B cell (primary cell): Measurements from ENCODE around the gene CNTNAP2. TPM values are rescaled to one million over a fixed set of nuclear protein-coding genes. Genes with fewer than 3 reads are reported as not detected.

Experiments
- ATAC-seq: fragments of 200-7000 bp; cut with Tn5 transposase; one replicate; pipeline ENCODE4 v1.10.0; 2021; ENCODE audit warnings: low read depth, mild to moderate bottlenecking, moderate number of reproducible peaks, moderate library complexity
- CTCF ChIA-PET: fragments of 350-600 bp; sonication (Branson Sonifier 250); formaldehyde crosslinking; loops from one replicate; lab custom pipeline; 2021; ENCODE audit warnings: antibody characterized with exemption, inconsistent platforms; lab: Charles Lee
- POLR2A ChIA-PET: fragments of 350-600 bp; sonication (Branson Sonifier 250); formaldehyde crosslinking; loops from one replicate; lab custom pipeline; 2021; ENCODE audit warnings: antibody characterized with exemption; lab: Charles Lee
- DNase-seq: peaks from one replicate; pipeline ENCODE4 v3.0.0; 2013
- H2AFZ ChIP-seq: 2 replicates; pipeline ENCODE4 v1.6.1; 2012; ENCODE audit warnings: mild to moderate bottlenecking, low read depth, low read length; ENCODE audit not compliant: insufficient read depth, poor library complexity, severe bottlenecking
- H3K27ac ChIP-seq, 2 donors: 1 replicate in 1 of 2; 2 replicates in 1 of 2; pipeline ENCODE4 v1.5.1; 2012 to 2013; ENCODE audit warnings: low read length in 2 of 2, mild to moderate bottlenecking in 2 of 2, moderate library complexity in 1 of 2
- H3K27me3 ChIP-seq, 4 experiments: fragments of 200-600 bp in 1 of 4; sonication (generic) in 1 of 4; replicated peaks in 1 of 4; 1 replicate in 2 of 4; 2 replicates in 2 of 4; pipeline versions ENCODE4 v1.6.1 to v1.7.0; 2013 to 2016; ENCODE audit warnings: low read length in 3 of 4, mild to moderate bottlenecking in 2 of 4, mixed read lengths in 1 of 4, moderate library complexity in 1 of 4; ENCODE audit not compliant: insufficient read depth in 4 of 4, control insufficient read depth in 3 of 4; ENCODE audit errors: control extremely low read depth in 1 of 4
- H3K36me3 ChIP-seq, 2 experiments: replicated peaks in 1 of 2; 1 replicate in 1 of 2; 2 replicates in 1 of 2; pipeline versions ENCODE4 v1.6.1 to v1.7.1; 2013; ENCODE audit warnings: low read length in 1 of 2; ENCODE audit not compliant: insufficient read depth in 2 of 2, control insufficient read depth in 1 of 2; ENCODE audit errors: control extremely low read depth in 1 of 2, extremely low read depth in 1 of 2
- H3K4me1 ChIP-seq, 2 donors: fragments of 200-600 bp in 1 of 2; sonication (generic) in 1 of 2; 1 replicate in 1 of 2; 2 replicates in 1 of 2; pipeline versions ENCODE4 v1.5.1 to v1.6.1; 2013 to 2017; ENCODE audit warnings: low read length in 2 of 2; ENCODE audit not compliant: control insufficient read depth in 2 of 2, insufficient read depth in 2 of 2
- H3K4me2 ChIP-seq: replicated peaks from 2 replicates; pipeline ENCODE3; 2012; ENCODE audit warnings: mild to moderate bottlenecking, low read depth, low read length; ENCODE audit not compliant: poor library complexity, severe bottlenecking
- H3K4me3 ChIP-seq, 5 experiments: fragments of 200-600 bp in 1 of 5; sonication (generic) in 1 of 5; 1 replicate in 3 of 5; 2 replicates in 2 of 5; pipeline versions ENCODE4 v1.5.1 to v1.7.0; 2011 to 2016; ENCODE audit warnings: low read length in 4 of 5, mild to moderate bottlenecking in 4 of 5, low read depth in 2 of 5, control low read depth in 1 of 5, moderate library complexity in 1 of 5; ENCODE audit not compliant: insufficient read depth in 1 of 5; ENCODE audit errors: control extremely low read depth in 1 of 5, extremely low read depth in 1 of 5
- H3K79me2 ChIP-seq: fragments of 200-600 bp; sonication (generic); one replicate; pipeline ENCODE4 v1.6.0; 2016; ENCODE audit warnings: low read length; ENCODE audit not compliant: control insufficient read depth, insufficient read depth
- H3K9ac ChIP-seq: fragments of 200-600 bp; sonication (generic); 2 replicates; pipeline ENCODE4 v1.6.1; 2017; ENCODE audit warnings: mild to moderate bottlenecking, low read length, moderate library complexity
- H3K9me3 ChIP-seq, 3 donors: one replicate each; pipeline versions ENCODE4 v1.6.1 to v1.7.1; 2013; ENCODE audit warnings: low read length in 2 of 3; ENCODE audit not compliant: control insufficient read depth in 2 of 3, insufficient read depth in 1 of 3; ENCODE audit errors: control extremely low read depth in 1 of 3
- H4K20me1 ChIP-seq: 2 replicates; pipeline ENCODE4 v1.6.0; 2012; ENCODE audit warnings: mild to moderate bottlenecking, low read length; ENCODE audit not compliant: insufficient read depth, control insufficient read depth, poor library complexity, severe bottlenecking
- H3K27ac Mint-ChIP-seq: one replicate; pipeline ENCODE4 v1.8.0; 2021; ENCODE audit warnings: mixed read lengths
- H3K27me3 Mint-ChIP-seq: one replicate; pipeline ENCODE4 v1.8.0; 2021; ENCODE audit warnings: mixed read lengths
- H3K4me1 Mint-ChIP-seq: one replicate; pipeline ENCODE4 v1.8.0; 2021; ENCODE audit warnings: mixed read lengths
- H3K4me3 Mint-ChIP-seq: one replicate; pipeline ENCODE4 v1.8.0; 2021; ENCODE audit warnings: mixed read lengths
- H3K9me3 Mint-ChIP-seq: one replicate; pipeline ENCODE4 v1.8.0; 2022; ENCODE audit warnings: mixed read lengths; ENCODE audit not compliant: insufficient read depth
- CTCF ChIP-seq: fragments of 200-600 bp; IDR thresholded peaks from one replicate; pipeline ENCODE4 v1.8.0; 2022; ENCODE audit warnings: antibody characterized with exemption, mild to moderate bottlenecking
- EZH2 ChIP-seq: IDR thresholded peaks from 2 replicates; pipeline ENCODE4 v1.6.1; 2012; ENCODE audit warnings: borderline replicate concordance, low read depth, mild to moderate bottlenecking, moderate library complexity, low read length; ENCODE audit not compliant: insufficient read depth, poor library complexity, severe bottlenecking
- WGBS: methylation state at CpG from one replicate; pipeline ENCODE4 v1.1.5; 2013; ENCODE audit warnings: missing lambda C conversion rate; ENCODE audit not compliant: insufficient coverage; 5-methylcytosine and 5-hydroxymethylcytosine counted together
- intact Hi-C: fragments of 100-400 bp; cut with micrococcal nuclease; formaldehyde crosslinking; loops from one replicate; pipeline ENCODE4 v1.10.0; 2022
- polyA plus RNA-seq: library from polyadenylated mRNA; depleted of rRNA; stranded (reverse); fragments of >200 nt; gene quantifications from 2 replicates; pipeline ENCODE4 v1.2.3, GENCODE V29; 2012
- total RNA-seq, 2 donors: library from RNA; stranded (reverse); fragments of 120-200 nt in 1 of 2; gene quantifications; 1 replicate in 1 of 2; 2 replicates in 1 of 2; pipeline versions ENCODE4 v1.2.3 to v1.2.4, GENCODE V29; 2013 to 2022

Gene CNTNAP2
- total and polyA plus RNA-seq, 2 donors (not counting 1 experiment from before 2014, with no cell fraction given), result 7.4 to 16.6 TPM

GRCh38 chr7:147611431-147611830 is 1494.8 kb downstream of the CNTNAP2 start:
- WGBS, result no CpG with 5 or more reads among the region's 1 CpG
- Histone ChIP-seq H2AFZ (no peak overlapping the region), H3K79me2 (no peaks in the 10 kb centered on the region), H3K9me3 (peaks cover 0 to 3% (median 0%) of the 10 kb centered on the region in 3 donors), H3K27ac (no peak overlapping the region), H3K4me2 (no peak overlapping the region), H3K9ac (no peak overlapping the region), H3K4me1 (no peaks in the 10 kb centered on the region), H3K4me3 (no peak overlapping the region), H3K27me3 (no peaks in the 10 kb centered on the region), H4K20me1 (no peaks in the 10 kb centered on the region), H3K36me3 (no peaks in the 10 kb centered on the region)
- Mint-ChIP-seq H3K9me3 (no peaks in the 10 kb centered on the region), H3K27ac (no peak overlapping the region), H3K27me3 (no peaks in the 10 kb centered on the region), H3K4me3 (no peak overlapping the region), H3K4me1 (no peaks in the 10 kb centered on the region)
- ATAC-seq (no peak), DNase-seq (no peak)
- ChIA-PET CTCF (no interaction called here), POLR2A (no interaction called here)
- intact Hi-C loops, result no loop called here
- TF ChIP-seq CTCF (no peak), EZH2 (no peak)

- TF ChIP-seq EZH2 (no peak), CTCF (no peak)
- Histone ChIP-seq H3K36me3 (no peaks in the 10 kb centered on the region), H3K4me2 (no peak overlapping the region), H3K27me3 (no peaks in the 10 kb centered on the region), H3K27ac (no peak overlapping the region), H3K9ac (no peak overlapping the region), H3K9me3 (peaks cover 0 to 5% (median 0%) of the 10 kb centered on the region in 3 donors), H3K79me2 (no peaks in the 10 kb centered on the region), H2AFZ (no peak overlapping the region), H3K4me1 (no peaks in the 10 kb centered on the region), H3K4me3 (no peak overlapping the region), H4K20me1 (no peaks in the 10 kb centered on the region)
- Mint-ChIP-seq H3K27ac (no peak overlapping the region), H3K9me3 (peaks cover 5% of the 10 kb centered on the region), H3K4me1 (no peaks in the 10 kb centered on the region), H3K27me3 (no peaks in the 10 kb centered on the region), H3K4me3 (no peak overlapping the region)
- ChIA-PET CTCF (no interaction called here), POLR2A (no interaction called here)
- intact Hi-C loops, result no loop called here
- 57% methylated on average over 2 of the region's 3 CpGs for WGBS
- DNase-seq (no peak), ATAC-seq (no peak)
These were observed 1518.7 kb downstream of the CNTNAP2 start for GRCh38 chr7:147635288-147635687.
